Measurements from ENCODE around the gene POLR2E. TPM values are rescaled to one million over a fixed set of nuclear protein-coding genes. Genes with fewer than 3 reads are reported as not detected.

The POLR2E gene
- total RNA-seq, 4 donors from 2014 or later, result 81.6 to 136 (median 121) TPM

DNA sequence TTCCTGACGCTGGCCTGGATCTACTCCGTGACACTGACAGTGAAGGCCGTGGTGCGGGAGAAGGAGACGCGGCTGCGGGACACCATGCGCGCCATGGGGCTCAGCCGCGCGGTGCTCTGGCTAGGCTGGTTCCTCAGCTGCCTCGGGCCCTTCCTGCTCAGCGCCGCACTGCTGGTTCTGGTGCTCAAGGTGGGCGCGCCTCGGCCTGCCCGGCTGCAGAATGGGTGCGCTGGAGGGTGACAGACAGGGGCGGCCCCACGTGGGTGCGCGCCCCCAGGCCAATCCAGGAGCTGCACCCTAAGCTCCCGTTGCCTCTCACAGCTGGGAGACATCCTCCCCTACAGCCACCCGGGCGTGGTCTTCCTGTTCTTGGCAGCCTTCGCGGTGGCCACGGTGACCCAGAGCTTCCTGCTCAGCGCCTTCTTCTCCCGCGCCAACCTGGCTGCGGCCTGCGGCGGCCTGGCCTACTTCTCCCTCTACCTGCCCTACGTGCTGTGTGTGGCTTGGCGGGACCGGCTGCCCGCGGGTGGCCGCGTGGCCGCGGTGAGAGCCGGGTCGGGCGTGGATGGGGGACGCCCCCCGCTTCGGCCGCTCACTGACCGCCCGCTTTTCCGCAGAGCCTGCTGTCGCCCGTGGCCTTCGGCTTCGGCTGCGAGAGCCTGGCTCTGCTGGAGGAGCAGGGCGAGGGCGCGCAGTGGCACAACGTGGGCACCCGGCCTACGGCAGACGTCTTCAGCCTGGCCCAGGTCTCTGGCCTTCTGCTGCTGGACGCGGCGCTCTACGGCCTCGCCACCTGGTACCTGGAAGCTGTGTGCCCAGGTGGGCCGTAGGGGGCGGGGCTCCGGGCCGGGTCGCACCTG is 48.1 kb downstream of the POLR2E start:
- Histone ChIP-seq H3K36me3 (no peaks in the 10 kb centered on the region), H3K27ac (no peak overlapping the region), H3K4me1 (peaks cover 0 to 11% (median 2%) of the 10 kb centered on the region in 4 donors), H3K4me3 (no peak overlapping the region), H3K9me3 (no peaks in the 10 kb centered on the region), H3K27me3 (peaks cover 0 to 14% of the 10 kb centered on the region in 2 donors)
- 91 to 94% methylated on average over 55 to 72 of the region's 77 CpGs for WGBS, 2 donors
- no peak for DNase-seq (ENCODE audit: low spot score in 2 of 2)
- TF ChIP-seq, protein P1, sequence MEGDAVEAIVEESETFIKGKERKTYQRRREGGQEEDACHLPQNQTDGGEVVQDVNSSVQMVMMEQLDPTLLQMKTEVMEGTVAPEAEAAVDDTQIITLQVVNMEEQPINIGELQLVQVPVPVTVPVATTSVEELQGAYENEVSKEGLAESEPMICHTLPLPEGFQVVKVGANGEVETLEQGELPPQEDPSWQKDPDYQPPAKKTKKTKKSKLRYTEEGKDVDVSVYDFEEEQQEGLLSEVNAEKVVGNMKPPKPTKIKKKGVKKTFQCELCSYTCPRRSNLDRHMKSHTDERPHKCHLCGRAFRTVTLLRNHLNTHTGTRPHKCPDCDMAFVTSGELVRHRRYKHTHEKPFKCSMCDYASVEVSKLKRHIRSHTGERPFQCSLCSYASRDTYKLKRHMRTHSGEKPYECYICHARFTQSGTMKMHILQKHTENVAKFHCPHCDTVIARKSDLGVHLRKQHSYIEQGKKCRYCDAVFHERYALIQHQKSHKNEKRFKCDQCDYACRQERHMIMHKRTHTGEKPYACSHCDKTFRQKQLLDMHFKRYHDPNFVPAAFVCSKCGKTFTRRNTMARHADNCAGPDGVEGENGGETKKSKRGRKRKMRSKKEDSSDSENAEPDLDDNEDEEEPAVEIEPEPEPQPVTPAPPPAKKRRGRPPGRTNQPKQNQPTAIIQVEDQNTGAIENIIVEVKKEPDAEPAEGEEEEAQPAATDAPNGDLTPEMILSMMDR (IDR thresholded peaks at IDR 0.05), result no peak
- no peak for TF ChIP-seq POLR2A (IDR thresholded peaks at IDR 0.05)
- TF ChIP-seq EP300 (IDR thresholded peaks at IDR 0.05), result no peak

DNA sequence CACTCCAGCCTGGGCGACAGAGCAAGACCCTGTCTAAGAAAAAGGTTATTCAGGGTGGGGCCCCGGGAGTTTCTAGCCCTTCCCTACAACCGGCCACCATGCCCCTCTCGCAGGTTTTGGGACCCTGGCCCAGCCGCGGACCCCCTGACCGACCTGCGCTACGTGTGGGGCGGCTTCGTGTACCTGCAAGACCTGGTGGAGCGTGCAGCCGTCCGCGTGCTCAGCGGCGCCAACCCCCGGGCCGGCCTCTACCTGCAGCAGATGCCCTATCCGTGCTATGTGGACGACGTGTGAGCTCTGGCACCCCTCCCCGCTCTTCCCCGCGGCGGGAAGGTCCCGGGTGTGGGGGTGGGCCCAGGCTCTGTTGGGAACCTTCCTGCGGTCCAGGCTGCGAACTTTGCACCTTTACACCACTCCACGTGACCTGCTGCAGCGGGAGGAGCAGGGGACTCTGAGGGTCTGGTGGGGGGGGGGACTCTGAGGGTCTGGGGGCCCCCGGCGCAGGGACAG is 49.0 kb downstream of the POLR2E start:
- 90 to 93% methylated on average over 17 to 18 of the region's 33 CpGs for whole genome bisulfite sequencing, 2 donors
- Histone ChIP-seq H3K4me3 (no peak overlapping the region), H3K27me3 (peaks cover 0 to 23% of the 10 kb centered on the region in 2 donors), H3K36me3 (no peaks in the 10 kb centered on the region), H3K4me1 (peaks cover 0 to 20% (median 7%) of the 10 kb centered on the region in 4 donors), H3K27ac (no peak overlapping the region), H3K9me3 (no peaks in the 10 kb centered on the region)
- TF ChIP-seq POLR2A (IDR thresholded peaks at IDR 0.05), result no peak
- TF ChIP-seq EP300 (IDR thresholded peaks at IDR 0.05), result no peak
- TF ChIP-seq, protein P1 (IDR thresholded peaks at IDR 0.05), result no peak
- DNase-seq (ENCODE audit: low spot score in 2 of 2), result no peak

DNA sequence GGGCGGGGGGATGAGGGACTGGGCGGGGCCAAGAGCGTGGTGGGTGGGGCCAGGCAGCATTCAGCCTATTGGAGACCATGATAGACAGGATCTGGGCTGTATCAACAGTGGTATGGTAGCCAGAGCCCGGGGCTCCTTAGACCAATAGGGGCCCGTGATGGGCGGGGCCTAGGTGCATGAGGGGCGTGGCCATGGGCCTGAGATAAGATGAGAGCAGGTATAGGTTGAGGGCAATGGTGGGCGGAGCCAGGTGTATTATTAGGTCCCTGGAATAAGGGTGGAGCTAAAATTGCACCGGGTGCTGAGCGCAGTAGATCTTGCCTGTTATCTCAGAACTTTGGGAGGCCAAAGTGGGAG is 50.0 kb downstream of the POLR2E start:
- peaks cover 0 to 29% (median 13%) of the 10 kb centered on the region in 4 donors for H3K4me1 ChIP-seq
- H3K36me3 ChIP-seq, result no peaks in the 10 kb centered on the region
- 82 to 85% methylated on average over 10 of the region's 10 CpGs for WGBS, 2 donors
- no peak for DNase-seq (ENCODE audit: low spot score in 2 of 2)
- peaks cover 0 to 25% of the 10 kb centered on the region in 2 donors for H3K27me3 ChIP-seq
- no peak for TF ChIP-seq POLR2A (IDR thresholded peaks at IDR 0.05)
- no peak for TF ChIP-seq EP300 (IDR thresholded peaks at IDR 0.05)
- TF ChIP-seq, protein P1 (IDR thresholded peaks at IDR 0.05), result no peak
- no peak overlapping the region for H3K27ac ChIP-seq
- H3K9me3 ChIP-seq, result no peaks in the 10 kb centered on the region
- no peak overlapping the region for H3K4me3 ChIP-seq

DNA sequence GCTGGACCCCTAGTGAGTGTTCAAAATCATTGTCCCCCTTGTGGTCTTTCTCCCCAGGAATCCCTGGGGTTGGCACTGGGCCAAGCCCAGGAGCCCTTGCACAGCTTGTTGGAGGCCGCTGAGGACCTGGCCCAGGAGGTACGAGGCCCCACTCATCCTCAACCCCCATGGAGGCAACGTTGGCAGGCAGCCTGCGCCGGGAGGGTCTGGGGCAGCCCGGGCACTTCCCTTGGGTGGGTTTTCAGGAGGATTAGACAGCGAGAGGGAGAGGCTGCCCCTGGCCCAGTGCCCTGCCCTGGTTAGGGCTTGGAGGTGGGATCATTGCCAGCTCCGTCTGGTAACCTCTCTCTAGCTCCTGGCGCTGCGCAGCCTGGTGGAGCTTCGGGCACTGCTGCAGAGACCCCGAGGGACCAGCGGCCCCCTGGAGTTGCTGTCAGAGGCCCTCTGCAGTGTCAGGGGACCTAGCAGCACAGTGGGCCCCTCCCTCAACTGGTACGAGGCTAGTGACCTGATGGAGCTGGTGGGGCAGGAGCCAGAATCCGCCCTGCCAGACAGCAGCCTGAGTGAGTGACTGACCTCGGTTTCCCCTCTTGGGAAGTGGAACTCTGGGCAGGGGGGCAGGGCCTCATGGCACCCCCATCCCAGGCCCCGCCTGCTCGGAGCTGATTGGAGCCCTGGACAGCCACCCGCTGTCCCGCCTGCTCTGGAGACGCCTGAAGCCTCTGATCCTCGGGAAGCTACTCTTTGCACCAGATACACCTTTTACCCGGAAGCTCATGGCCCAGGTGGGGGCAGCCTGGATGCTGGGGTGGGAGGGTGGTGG is 52.3 kb downstream of the POLR2E start:
- Histone ChIP-seq H3K4me1 (peaks cover 0 to 52% (median 25%) of the 10 kb centered on the region in 4 donors), H3K27ac (peak overlapping the region in 1 of 4 donors; percentile 24), H3K27me3 (peaks cover 0 to 25% of the 10 kb centered on the region in 2 donors), H3K36me3 (no peaks in the 10 kb centered on the region), H3K4me3 (no peak overlapping the region), H3K9me3 (no peaks in the 10 kb centered on the region)
- TF ChIP-seq EP300 (IDR thresholded peaks at IDR 0.05) (no peak), POLR2A (IDR thresholded peaks at IDR 0.05) (no peak)
- TF ChIP-seq, protein P1 (IDR thresholded peaks at IDR 0.05), result no peak
- no peak for DNase-seq (ENCODE audit: low spot score in 2 of 2)
- WGBS, 2 donors, result 43 to 46% methylated on average over 23 of the region's 23 CpGs
